Activated naive CD8-positive, alpha-beta T cell treated with anti-CD3 and anti-CD28 coated beads, Interleukin-2, amount 10 ng/mL, durations not matched to agents 7 days and 5 days (primary cell): Measurements from ENCODE around the gene APLN. TPM values are rescaled to one million over a fixed set of nuclear protein-coding genes. Genes with fewer than 3 reads are reported as not detected.

Source experiments
- ATAC-seq: fragments of 150-1000 bp; cut with Tn5 transposase; one replicate; pipeline ENCODE4 v1.10.0; 2021; ENCODE audit warnings: low read depth, moderate library complexity
- POLR2A ChIA-PET: fragments of 350-600 bp; sonication (Branson Sonifier 250); formaldehyde crosslinking; loops from one replicate; lab custom pipeline; 2021; ENCODE audit warnings: antibody characterized with exemption; lab: Charles Lee
- DNase-seq: peaks from one replicate; pipeline ENCODE4 v3.0.0; 2021
- H3K27ac Mint-ChIP-seq: one replicate; pipeline ENCODE4 v1.8.0; 2022; ENCODE audit warnings: mild to moderate bottlenecking, mixed read lengths
- H3K27me3 Mint-ChIP-seq: one replicate; pipeline ENCODE4 v1.8.0; 2022; ENCODE audit warnings: mild to moderate bottlenecking, moderate library complexity, mixed read lengths
- H3K36me3 Mint-ChIP-seq: one replicate; pipeline ENCODE4 v1.8.0; 2021; ENCODE audit warnings: mild to moderate bottlenecking, mixed read lengths
- H3K4me1 Mint-ChIP-seq: one replicate; pipeline ENCODE4 v1.8.0; 2021; ENCODE audit warnings: mixed read lengths
- H3K4me3 Mint-ChIP-seq: one replicate; pipeline ENCODE4 v1.8.0; 2022; ENCODE audit warnings: mild to moderate bottlenecking, moderate library complexity, mixed read lengths
- H3K9me3 Mint-ChIP-seq: one replicate; pipeline ENCODE4 v1.8.0; 2021; ENCODE audit warnings: mixed read lengths
- total RNA-seq, 2 experiments: library from RNA; stranded (reverse); gene quantifications; one replicate each; pipeline ENCODE4 v1.2.3, GENCODE V29; 2021

Gene APLN
- total RNA-seq, 2 experiments from 2014 or later, result 1.9 to 2.4 TPM

DNA sequence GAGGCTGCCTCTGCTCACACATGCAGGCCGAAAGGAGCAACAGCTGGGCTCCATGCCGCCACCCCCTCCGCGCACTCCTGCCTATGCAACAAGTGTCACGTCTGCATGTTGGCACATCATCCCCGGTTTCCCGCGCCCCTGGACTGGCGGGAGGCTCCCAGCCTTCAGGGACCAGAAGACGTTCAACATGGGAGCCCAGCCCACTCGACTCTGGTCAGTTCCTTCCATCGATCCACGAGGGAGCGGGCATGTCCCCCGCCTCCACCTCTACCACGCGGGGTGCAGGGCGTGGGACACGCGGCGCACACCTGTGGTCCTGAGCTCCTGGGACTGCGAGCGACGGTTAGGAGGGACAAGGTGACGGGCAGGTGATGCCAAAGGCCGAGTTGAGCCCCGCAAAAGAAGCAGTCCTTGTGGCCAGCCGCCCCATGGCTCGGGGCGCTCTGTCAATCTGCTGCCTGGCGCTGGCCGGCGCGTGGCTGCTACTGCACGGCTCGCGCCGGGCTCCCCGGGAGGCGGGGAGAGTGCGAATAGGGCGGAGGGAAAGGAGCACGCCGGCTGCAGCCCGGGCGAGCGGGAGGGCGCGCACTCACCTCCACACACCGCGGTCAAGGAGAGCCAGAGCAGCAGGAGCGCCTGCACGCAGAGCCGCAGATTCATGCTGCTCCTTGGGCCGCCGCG, 645 bp downstream of the APLN start:
- DNase-seq (peak; percentile 47), ATAC-seq (peak; percentile 59)
- H3K36me3 Mint-ChIP-seq, result no peaks in the 10 kb centered on the region
- POLR2A ChIA-PET, result interaction anchor here (1.1 kb wide), 1 partner anchor 128 kb away, joined by 4 read pairs; no protein-coding TSS in a partner anchor
- H3K27ac Mint-ChIP-seq, result no peak overlapping the region
- peaks cover 8% of the 10 kb centered on the region for H3K27me3 Mint-ChIP-seq
- H3K9me3 Mint-ChIP-seq, result no peaks in the 10 kb centered on the region
- H3K4me3 Mint-ChIP-seq, result peak overlapping the region; percentile 71
- H3K4me1 Mint-ChIP-seq, result peaks cover 8% of the 10 kb centered on the region

DNA sequence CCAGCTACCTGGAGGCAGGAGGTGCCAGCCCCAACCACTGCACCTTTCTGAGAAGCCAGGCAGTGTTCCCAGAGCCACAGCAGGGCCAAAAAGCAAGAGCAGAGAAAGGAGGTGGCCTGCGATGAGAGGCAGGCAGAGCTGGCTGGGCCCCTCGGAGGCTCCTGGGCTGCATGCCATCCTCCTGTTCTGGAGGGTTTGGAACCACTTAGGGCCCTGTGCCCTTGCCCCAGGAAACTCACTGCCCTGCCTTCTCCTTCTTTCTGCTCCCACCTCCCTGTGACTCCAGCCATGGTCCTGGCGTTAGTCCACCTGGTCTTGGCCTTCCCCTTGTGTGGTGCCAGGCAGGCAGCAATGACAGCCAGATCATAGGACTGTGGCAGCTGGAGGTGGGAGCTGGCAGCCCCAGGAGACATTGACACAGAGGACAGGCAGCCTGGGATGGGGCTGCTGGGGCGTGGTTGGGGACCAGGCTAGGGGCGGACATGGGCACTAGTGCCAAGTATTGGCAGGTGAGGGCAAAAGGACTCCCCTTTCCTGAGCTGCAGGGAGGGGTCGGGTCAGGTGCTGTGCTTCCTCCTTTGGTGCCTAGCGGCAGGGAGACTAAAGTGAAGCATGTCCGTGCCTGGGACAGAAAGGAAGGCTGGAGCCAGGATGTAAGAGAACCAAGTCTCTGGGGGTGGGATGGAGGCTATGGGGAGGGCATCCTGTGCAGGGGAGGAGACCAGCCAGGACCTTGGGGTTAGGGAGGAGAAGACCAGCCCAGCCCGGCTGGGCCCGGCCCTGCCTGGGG, 1.4 kb downstream of the APLN start:
- Mint-ChIP-seq H3K4me1 (peaks cover 8% of the 10 kb centered on the region), H3K36me3 (no peaks in the 10 kb centered on the region), H3K27me3 (peaks cover 8% of the 10 kb centered on the region), H3K4me3 (peak overlapping the region; percentile 71), H3K9me3 (no peaks in the 10 kb centered on the region), H3K27ac (no peak overlapping the region)
- DNase-seq (no peak), ATAC-seq (no peak)
- POLR2A ChIA-PET, result no interaction called here

DNA sequence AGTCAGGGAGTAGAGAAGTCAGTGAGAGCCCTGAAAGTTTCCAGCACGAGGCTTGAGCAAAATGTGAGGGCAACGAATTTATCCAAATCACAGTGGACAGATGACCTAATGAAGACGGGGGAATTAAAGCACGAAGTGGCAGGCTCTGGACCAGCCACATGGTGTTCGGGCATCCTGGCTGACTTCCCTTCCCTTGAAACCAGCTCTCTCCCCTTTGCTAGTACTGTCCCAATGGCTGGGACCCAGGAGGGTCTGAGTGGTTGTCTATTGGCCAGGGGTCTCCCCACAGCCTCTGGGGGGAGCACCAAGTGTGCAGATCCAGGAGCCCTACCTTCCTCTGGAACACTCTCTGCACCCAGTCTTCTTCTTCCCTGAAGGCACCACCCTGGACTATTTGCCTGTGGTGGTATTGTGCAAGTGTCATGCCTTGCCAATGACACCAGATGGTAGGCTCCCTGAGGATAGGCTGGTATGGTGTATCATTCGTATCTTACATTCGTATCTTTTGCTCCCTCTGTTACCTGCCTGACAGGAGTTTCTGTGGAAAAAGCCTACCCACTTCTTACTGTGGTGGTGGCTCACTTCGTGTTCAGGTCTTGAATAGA, 2.1 kb downstream of the APLN start:
- ATAC-seq (no peak), DNase-seq (no peak)
- no peaks in the 10 kb centered on the region for H3K36me3 Mint-ChIP-seq
- no peak overlapping the region for H3K4me3 Mint-ChIP-seq
- H3K27ac Mint-ChIP-seq, result no peak overlapping the region
- no peaks in the 10 kb centered on the region for H3K9me3 Mint-ChIP-seq
- H3K4me1 Mint-ChIP-seq, result peaks cover 8% of the 10 kb centered on the region
- POLR2A ChIA-PET, result no interaction called here
- peaks cover 8% of the 10 kb centered on the region for H3K27me3 Mint-ChIP-seq

DNA sequence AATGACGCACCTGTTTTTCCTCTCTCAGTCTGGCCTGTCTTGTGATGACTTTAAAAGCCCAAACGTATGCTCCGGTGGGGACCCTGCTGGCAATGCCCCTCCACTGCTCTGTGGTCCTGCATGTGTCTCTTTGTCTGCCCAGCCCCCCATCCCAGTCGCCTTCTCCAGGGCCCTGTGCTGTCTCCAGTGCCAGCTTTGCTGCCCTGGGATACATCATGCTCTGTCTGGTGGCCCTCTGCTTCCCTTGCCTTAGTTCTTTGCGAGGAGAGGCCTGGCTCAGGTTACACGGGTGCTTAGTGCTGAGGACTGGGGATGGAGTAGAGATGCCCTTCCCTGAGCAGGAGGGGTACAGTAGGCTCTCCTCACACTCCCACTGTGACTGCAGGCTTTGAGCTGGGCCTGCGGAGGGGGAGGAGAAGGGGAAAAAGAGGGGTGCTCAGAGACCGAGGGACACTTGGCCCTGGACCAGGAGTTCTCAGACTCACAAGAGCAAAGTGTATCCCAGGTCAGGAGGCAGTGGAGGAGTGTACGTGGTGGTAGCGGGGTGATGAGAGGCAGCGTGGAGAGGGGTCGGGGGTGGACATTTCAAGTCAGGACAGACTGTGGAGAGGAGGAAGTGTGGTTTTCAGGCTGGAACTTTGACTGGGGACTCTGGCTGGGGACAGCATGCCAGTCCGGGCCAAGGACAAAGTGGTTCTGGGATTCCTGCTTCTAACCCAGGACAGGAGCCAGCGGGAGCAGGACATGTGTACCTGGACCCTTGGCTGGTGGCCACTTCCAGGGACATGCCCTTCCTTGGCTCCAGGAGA, 2.8 kb downstream of the APLN start:
- POLR2A ChIA-PET, result no interaction called here
- Mint-ChIP-seq H3K36me3 (no peaks in the 10 kb centered on the region), H3K4me1 (peaks cover 8% of the 10 kb centered on the region), H3K9me3 (no peaks in the 10 kb centered on the region), H3K4me3 (no peak overlapping the region), H3K27ac (peak overlapping the region; percentile 11), H3K27me3 (peaks cover 8% of the 10 kb centered on the region)
- DNase-seq (no peak), ATAC-seq (no peak)

DNA sequence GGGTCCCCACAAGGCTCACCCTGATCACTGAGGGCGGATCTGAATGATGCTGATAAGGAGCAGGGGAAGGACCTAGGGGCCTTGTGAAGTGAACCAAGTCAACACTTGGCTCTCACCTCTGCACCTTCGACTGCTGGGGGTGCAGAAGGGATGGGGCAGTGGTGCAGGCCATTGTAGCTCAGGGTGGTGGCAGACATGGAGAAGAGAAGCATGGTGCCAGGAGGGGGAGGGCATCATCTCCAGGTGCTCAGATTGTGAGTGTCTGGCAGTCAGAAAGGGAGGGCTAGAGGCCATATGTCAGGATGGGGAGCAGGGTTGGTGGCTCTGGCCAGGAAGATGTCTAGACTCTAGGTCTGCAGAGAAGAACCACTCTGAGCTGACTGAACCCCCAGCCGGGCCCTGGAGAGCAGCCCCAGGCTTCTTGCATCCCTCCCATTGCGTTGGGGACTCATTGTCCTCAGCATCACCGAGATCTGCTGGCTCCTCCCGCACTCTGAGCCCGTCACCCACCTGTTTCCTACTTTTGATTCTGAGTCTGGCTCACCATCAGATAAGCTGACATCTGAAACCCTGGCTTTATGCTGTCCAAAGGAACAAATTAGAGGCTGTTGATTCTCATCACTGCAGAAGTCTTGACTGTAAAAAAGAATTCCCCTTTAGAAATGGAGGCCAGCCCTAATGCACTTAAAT, 3.8 kb downstream of the APLN start:
- DNase-seq (no peak), ATAC-seq (no peak)
- POLR2A ChIA-PET, result no interaction called here
- Mint-ChIP-seq H3K4me3 (no peak overlapping the region), H3K27ac (no peak overlapping the region), H3K27me3 (peaks cover 8% of the 10 kb centered on the region), H3K9me3 (no peaks in the 10 kb centered on the region), H3K36me3 (no peaks in the 10 kb centered on the region), H3K4me1 (peaks cover 8% of the 10 kb centered on the region)

DNA sequence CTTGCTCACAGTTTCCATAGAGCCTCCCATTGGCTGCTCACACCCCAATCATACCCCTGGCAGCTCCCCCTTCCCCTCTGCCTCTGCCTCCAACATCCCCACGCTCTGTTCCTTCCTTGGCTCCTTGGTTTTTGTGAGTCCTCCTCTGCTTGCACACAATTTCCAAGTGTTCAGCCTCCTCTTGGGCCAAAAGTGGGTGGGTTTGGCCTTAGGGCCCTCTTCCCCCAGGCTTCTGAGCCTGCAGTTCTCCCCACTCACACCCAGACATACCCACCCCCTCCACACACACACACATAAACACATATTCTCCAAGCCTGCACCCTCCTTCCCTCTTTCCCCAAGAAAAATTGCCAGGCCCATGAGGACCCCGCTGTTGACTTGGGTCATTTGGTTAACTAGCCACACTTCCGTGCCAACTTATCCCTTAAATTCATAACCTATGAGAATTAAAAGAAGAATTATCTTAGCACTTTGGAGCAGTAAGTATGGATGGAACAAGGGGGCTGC, 4.5 kb downstream of the APLN start:
- Mint-ChIP-seq H3K27me3 (peaks cover 4% of the 10 kb centered on the region), H3K27ac (no peak overlapping the region), H3K4me3 (no peak overlapping the region), H3K9me3 (no peaks in the 10 kb centered on the region), H3K4me1 (peaks cover 4% of the 10 kb centered on the region), H3K36me3 (no peaks in the 10 kb centered on the region)
- POLR2A ChIA-PET, result no interaction called here
- no peak for ATAC-seq
- no peak for DNase-seq

DNA sequence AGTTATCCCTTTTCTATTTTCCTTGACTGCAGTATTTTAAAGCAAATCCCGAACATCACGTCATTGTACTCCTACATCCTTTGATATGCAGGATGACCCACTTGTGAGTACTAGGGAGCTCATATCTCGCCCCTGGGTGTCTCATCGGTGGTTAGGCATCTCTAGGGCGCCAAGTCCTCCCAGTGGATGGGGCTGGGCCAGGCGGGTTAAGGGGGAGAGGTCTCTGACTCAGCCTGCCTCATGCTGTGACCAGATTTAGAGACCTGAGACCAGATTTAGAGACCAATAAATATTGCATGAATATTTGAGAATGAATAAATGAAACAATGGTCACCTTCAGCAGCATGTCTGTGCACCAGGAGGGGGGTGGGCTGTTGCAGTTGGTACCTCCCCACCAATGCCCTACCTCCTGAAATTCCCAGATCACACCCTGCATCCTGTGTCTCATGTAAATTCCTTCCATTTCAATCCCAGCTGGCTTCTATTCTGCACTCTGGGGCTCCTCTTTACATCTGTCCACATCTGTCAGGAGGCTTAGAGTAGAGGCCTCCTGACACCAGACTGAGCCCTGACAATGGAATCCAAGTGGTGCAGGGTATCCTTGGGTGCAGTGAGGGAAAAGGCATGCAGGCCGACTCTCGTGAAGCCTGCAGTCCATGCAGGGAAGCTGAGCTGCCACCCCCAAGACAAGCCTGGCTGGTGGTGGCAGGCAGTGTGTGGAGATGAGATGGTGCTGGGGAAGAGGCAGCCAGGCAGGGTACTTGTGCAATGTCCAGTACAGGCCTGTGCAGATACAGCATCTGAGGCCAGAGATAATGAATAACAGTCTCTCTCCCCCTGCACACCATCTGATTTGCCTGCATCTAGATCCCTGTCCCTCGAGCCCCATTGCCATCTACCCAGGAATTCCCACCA, 5.2 kb downstream of the APLN start:
- DNase-seq (no peak), ATAC-seq (no peak)
- no peak overlapping the region for H3K4me3 Mint-ChIP-seq
- POLR2A ChIA-PET, result no interaction called here
- no peaks in the 10 kb centered on the region for H3K9me3 Mint-ChIP-seq
- no peaks in the 10 kb centered on the region for H3K36me3 Mint-ChIP-seq
- H3K27me3 Mint-ChIP-seq, result peaks cover 5% of the 10 kb centered on the region
- peaks cover 4% of the 10 kb centered on the region for H3K4me1 Mint-ChIP-seq
- no peak overlapping the region for H3K27ac Mint-ChIP-seq

DNA sequence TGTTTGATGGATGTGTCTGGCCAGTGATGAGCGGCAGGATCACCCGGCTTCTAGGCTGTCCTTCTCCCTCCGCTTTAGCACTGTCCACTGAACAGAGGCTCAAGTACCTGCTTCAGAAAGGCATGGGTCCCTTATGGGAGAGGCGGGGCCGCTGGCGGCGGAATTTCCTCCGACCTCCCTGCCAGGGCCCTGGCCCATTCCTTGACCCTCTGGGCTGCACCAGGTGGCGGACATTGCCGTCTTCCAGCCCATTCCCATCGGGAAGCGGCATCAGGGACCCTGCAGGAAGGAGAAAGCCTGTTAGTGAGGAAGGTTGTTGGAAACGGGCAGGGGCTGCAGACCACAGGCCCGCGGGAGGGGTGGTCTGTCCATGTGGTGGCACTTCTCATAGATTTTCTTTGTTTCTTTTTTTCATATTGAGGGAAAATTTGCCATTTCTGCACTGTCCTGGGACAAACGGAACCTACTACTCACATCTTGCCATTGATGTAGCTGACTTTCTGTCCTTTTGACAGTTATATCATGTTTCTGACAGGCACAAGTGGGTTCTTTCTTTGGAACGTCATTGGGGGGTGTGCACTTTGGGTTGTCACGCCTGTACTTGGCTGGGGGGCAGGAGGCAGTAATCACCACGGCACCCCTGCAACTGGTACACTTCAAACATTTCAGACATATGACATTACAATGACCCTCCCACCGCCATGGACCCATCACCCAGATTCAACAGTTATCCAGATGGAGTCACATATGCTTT, 6.1 kb downstream of the APLN start:
- H3K27ac Mint-ChIP-seq, result no peak overlapping the region
- ATAC-seq (no peak), DNase-seq (no peak)
- H3K27me3 Mint-ChIP-seq, result peaks cover 5% of the 10 kb centered on the region
- POLR2A ChIA-PET, result no interaction called here
- no peaks in the 10 kb centered on the region for H3K9me3 Mint-ChIP-seq
- H3K36me3 Mint-ChIP-seq, result no peaks in the 10 kb centered on the region
- H3K4me3 Mint-ChIP-seq, result no peak overlapping the region
- H3K4me1 Mint-ChIP-seq, result peaks cover 4% of the 10 kb centered on the region

DNA sequence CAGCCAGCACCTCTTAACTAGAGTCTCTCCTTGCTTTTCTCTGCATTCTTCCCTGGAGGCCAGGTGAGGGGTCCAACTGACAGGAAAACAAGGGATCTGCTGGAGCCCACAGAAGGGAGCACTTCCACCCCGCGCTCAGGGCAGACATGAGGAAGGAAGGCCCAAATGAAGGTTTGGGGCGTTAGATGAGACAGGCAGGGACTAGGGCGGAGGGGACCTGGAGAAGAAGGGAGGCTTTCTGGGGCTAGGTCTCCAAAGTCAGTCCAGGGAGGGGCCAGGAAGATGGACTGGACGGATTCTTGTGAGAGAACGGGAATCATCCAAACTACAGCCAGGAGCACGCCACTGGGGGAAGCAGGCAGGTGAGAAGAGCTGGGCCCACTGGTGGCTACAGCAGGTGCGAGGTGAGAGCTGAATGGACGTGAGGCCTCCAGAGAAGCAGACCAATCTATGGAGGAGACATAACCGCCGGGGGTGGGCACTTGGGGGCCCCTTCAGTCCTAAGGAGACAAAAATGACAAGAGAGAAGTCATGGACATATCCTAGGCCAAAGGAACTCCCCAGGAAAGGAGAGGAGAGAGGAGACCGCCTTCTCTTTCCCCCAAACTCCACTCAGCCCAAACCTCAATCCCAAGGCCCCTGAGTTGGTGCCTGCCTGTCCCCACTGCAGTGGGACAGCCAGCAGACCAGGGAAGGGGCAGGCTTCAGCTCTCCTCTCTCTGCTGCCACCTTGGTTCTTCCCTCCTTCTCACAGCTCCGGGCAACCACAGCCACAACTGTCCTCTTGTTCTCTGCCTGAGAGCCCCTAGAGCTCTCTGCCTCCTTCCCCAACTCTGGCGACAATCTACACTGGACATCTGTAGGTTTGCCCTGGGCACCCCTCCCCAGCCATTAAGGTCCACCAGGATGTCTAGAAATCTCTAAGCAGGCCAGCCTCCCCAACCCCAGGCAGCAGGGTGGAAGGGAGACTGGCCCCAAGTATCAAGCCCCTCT, 7.0 kb downstream of the APLN start:
- ATAC-seq (no peak), DNase-seq (no peak)
- Mint-ChIP-seq H3K27me3 (peaks cover 5% of the 10 kb centered on the region), H3K9me3 (no peaks in the 10 kb centered on the region), H3K4me3 (no peak overlapping the region), H3K36me3 (no peaks in the 10 kb centered on the region), H3K27ac (peak overlapping the region; percentile 25), H3K4me1 (no peaks in the 10 kb centered on the region)
- POLR2A ChIA-PET, result no interaction called here

DNA sequence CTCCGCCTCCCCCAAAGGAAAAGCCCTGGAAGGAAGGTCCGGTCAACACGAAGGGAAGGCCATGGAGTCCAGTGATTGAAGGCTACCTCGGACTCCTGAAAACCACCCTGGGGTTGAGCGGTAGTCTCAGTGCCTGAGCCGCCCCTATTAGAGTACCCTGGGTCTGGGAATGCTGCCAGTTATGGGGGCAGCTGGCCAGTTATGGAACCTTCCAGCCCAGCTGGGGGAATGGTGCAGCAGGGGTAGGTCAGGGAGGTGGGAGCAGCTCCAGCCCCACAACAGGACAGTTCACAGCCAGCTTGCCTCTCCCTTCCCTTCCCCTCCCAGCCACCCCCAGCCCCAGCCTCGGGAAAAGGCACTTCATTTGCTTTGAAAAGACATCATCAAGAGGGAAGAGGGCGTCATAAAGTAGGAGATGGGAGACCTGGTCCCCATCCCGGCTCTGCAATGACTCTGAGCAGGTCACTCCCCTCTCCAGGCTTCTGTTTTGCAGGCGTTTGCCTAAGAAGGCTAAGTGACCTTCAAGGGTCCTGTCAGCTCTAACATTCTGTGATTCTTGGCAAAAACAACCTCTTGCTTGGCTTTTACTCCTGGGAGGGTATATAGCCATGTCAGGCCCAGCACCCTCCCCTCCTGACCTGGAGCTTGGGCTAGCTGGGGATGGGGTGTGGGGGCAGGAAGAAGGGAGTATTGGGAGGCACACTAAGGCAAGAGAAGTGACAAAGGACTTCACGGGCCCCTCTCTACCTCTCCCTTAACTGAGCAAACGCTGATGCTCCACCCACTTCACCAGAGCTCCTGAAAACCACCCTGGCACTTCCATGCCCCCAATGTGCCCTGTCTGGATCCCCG, 8.0 kb downstream of the APLN start:
- H3K27me3 Mint-ChIP-seq, result peaks cover 3% of the 10 kb centered on the region
- no peak for DNase-seq
- no peaks in the 10 kb centered on the region for H3K9me3 Mint-ChIP-seq
- no peaks in the 10 kb centered on the region for H3K4me1 Mint-ChIP-seq
- H3K27ac Mint-ChIP-seq, result no peak overlapping the region
- no peak overlapping the region for H3K4me3 Mint-ChIP-seq
- H3K36me3 Mint-ChIP-seq, result no peaks in the 10 kb centered on the region
- ATAC-seq, result no peak
- POLR2A ChIA-PET, result no interaction called here
